ENCODE data around the gene MVK.

MVK gene

DNA sequence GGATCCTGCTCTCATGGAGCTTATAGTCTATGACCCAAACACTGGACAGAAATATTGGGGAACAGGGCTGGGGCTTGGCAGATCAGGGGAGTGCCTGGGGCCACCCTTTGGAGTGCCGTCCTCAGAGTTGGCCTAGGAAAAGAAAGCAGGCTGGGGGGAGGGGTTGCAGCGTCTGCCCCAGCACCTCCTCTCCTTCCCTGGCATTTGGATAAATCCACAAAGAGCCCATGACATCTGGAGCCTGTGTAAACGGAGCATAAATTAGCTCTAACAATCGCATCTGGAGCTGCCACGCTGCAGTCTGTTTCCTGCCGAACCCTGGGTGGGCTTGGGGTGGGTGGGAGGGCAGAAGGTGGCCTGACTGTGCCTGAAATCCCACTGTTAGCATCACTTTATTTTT, 63.8 kb downstream of the MVK start:
- no peak for DNase-seq

DNA sequence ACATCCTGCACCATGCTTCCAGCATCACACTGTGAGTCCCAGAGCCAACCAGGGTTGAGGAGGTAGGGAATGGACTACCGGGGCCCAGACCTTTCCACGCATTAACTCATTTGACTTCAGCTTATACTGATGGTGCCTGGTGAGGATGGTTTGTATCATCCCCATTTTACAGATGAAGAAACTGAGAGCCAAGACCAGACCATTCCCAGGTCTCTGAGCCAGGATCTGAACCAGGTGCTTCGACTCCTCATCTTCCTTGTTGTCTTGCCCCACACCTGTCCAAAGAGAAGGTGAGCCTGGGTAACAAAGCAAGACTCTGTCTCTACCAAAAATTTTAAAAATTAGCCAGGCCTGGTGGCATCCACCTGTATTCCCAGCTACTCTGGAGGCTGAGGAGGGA, 64.4 kb downstream of the MVK start:
- no peak for DNase-seq

DNA sequence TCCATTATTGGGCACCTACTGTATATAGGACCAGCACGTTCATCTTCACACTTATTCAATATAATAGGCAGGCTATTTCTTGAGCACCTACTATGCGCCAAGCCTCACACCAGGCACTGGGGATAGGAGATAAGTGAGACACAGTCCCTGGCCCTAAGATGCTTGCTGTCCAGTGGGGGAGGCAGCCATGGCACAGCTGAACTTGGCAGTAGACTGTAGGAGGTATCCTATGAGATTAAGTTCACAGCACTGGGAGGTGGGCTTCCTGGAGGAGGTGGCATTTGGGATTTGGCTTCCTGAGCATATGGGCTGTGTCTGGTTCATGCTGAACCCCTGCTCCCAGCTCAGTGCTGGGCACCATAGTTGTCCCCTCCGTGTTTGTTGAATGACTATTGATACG, 65.1 kb downstream of the MVK start:
- no peak for DNase-seq

GRCh38 chr12:109639151-109639872, 65.7 kb downstream of the MVK start:
- no peak for DNase-seq

DNA sequence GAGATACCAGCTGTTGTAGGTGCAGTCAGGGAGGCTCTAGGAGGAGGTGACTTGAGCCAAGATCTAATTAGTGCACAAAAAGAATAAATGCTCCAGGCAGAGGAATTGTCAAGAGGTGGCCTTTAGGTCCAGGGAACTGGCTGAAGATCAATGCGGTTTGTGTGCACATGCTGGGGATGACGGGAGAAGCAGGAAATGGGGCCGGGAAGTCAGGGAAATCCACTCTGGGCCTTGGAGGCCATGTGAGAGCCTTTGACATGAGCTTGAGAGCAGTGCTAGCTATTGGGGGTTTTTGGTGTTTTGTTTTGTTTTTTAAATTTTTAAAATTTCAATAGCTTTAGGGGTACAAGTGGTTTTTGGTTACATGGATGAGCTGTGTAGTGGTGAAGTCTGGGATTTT, 67.4 kb downstream of the MVK start:
- DNase-seq = no peak

DNA sequence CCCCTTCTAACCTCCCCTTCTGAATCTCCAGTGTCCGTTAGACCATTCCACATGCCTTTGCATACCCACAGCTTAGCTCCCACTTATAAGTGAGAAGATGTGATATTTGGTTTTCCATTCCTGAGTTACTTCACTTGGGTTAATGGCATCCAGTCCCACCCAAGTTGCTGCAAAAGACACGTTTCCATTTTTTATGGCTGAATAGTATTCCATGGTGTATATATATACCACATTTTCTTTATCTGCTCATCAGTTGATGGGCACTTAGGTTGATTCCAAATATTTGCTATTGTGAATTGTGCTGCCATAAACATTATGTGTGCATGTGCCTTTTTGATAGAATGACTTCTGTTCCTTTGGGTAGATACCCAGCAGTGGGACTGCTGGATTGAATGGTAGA, 67.8 kb downstream of the MVK start:
- DNase-seq = no peak

DNA sequence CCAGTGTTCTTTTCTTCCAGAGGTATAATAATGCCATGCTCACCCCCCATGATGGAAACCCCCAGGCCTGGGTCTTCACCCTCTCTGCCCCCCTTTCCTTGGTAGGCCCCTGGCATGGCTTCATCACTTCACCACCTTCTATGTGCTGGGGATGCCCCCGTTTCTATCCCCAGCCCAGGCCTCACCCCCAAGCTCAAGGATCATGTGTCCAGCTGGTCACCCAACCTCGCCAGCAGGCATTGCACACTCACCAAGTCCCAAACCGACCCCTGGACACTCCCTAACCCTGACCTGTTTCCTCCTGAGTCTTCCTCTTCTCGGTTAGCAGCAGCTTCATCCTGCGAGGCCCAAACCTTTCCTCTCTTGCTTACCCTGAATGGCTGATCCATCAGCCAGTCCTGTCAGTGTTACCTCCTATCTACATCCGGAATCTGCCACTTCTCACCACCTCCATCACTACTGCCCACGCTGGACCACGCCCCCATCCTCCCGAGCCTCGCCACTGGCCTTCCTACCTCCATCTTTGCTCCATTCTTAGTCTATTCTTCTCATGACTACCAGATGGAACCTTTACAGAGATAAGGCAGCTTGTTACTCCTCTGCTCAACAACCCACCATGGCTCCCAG, 69.0 kb downstream of the MVK start:
- DNase-seq = no peak

GRCh38 chr12:109645194-109645593, 71.6 kb downstream of the MVK start:
- DNase-seq = no peak

DNA sequence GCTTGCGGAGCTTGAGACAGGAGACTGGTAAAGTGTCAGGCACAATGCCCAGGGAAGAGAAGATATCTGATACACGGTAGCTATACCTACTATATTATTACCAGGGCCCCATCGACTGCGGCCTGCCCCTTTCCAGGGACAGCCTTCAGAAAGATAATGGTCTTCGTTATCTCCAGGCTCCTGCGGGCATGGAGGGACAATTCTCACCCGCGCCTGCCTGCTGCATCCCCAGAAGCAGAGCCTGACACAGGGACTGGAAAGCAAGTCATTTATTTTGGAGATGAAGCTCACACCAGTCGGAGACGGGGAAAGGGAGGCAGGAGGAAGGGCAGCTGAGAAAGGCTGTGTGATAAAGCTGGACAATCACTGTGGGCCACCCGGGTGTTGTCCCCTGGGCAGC, 72.1 kb downstream of the MVK start:
- no peak for DNase-seq
